ENCODE measurements around the gene BCL6.
A peak's percentile ranks its signal among the peaks of the same experiment; 100 is the strongest.

The BCL6 gene

GRCh38 chr3:187773233-187774184 is 28.2 kb upstream of the BCL6 start:
- H3K4me3 ChIP-seq (ENCODE audit: low read depth, low read length), result no peak overlapping the region
- peak; percentile 53 for DNase-seq (ENCODE audit: low read depth)
- TF ChIP-seq CTCF (IDR thresholded peaks at IDR 0.05; ENCODE audit: low read depth, low read length, missing control alignments), result no peak

- DNase-seq (ENCODE audit: low read depth), result peak; percentile 33
- TF ChIP-seq CTCF (IDR thresholded peaks at IDR 0.05; ENCODE audit: low read depth, low read length, missing control alignments), result no peak
- H3K4me3 ChIP-seq (ENCODE audit: low read depth, low read length), result no peak overlapping the region
These were observed 25.0 kb upstream of the BCL6 start for GRCh38 chr3:187770224-187770623.

- TF ChIP-seq CTCF (IDR thresholded peaks at IDR 0.05; ENCODE audit: low read depth, low read length, missing control alignments), result no peak
- H3K4me3 ChIP-seq (ENCODE audit: low read depth, low read length), result no peak overlapping the region
- DNase-seq (ENCODE audit: low read depth), result no peak
These were observed 24.5 kb upstream of the BCL6 start for GRCh38 chr3:187769771-187770170.

- no peak for DNase-seq (ENCODE audit: low read depth)
- no peak for TF ChIP-seq CTCF (IDR thresholded peaks at IDR 0.05; ENCODE audit: low read depth, low read length, missing control alignments)
- H3K4me3 ChIP-seq (ENCODE audit: low read depth, low read length), result no peak overlapping the region
These were observed 22.2 kb upstream of the BCL6 start for GRCh38 chr3:187767266-187768012.

GRCh38 chr3:187765342-187765741 is 20.1 kb upstream of the BCL6 start:
- H3K4me3 ChIP-seq (ENCODE audit: low read depth, low read length), result no peak overlapping the region
- TF ChIP-seq CTCF (IDR thresholded peaks at IDR 0.05; ENCODE audit: low read depth, low read length, missing control alignments), result no peak
- DNase-seq (ENCODE audit: low read depth), result no peak

GRCh38 chr3:187763850-187764648 is 18.8 kb upstream of the BCL6 start:
- TF ChIP-seq CTCF (IDR thresholded peaks at IDR 0.05; ENCODE audit: low read depth, low read length, missing control alignments), result no peak
- no peak overlapping the region for H3K4me3 ChIP-seq (ENCODE audit: low read depth, low read length)
- no peak for DNase-seq (ENCODE audit: low read depth)

All from GM12864 (cell line).